Measurements from ENCODE around the gene RTN4IP1.

RTN4IP1 gene

DNA sequence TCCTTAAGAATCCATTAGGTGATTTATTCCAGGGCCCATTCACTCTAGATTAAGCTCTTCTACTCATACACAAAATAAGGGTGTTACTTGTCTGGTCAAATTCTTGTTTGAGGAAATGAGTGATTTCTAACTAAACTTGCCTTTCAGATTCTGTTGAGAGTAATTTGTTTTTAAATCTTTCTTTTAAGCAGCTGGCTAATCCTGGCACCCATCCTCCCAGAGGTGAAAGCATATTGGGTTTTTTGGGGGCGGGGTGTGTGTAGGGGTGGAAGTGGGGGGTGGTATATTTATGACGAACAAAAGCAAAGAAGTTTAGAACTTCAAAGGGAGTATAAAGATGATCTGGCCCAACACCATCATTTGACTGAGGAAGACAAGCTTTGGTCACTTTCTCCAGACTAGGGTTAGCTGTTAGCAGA, 94.7 kb downstream of the RTN4IP1 start:
- Histone ChIP-seq H3K4me1 (ENCODE audit: control insufficient read depth, insufficient read depth, low read length) (no peaks in the 10 kb centered on the region), H3K27ac (ENCODE audit: low read depth, low read length) (no peak overlapping the region), H3K9ac (ENCODE audit: low read length) (no peak overlapping the region), H3K27me3 (ENCODE audit: control insufficient read depth, insufficient read depth, low read length) (no peaks in the 10 kb centered on the region), H3K36me3 (ENCODE audit: control insufficient read depth, insufficient read depth, low read length) (peaks cover 7% of the 10 kb centered on the region), H3K4me3 (ENCODE audit: low read length) (no peak overlapping the region)

DNA sequence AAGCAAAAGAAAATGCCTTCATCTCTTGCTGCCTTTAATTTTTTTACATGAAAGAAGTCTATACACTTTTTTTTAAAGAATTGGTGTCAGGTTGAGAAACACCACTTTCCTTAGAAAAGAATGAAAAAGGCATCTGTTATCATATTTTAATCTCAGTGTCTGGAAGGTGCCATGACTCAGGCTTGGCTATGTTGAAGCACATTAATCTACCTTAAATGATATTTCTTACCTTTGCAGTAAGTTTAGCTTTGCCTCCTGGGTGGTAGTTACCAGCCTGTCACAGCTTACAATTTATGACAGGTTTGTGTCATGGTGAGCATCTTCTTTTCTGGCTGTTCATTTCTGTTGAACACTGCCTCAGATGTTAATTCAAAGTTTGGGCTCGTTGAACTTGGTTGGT, 95.3 kb downstream of the RTN4IP1 start:
- Histone ChIP-seq H3K27ac (ENCODE audit: low read depth, low read length) (no peak overlapping the region), H3K27me3 (ENCODE audit: control insufficient read depth, insufficient read depth, low read length) (no peaks in the 10 kb centered on the region), H3K4me3 (ENCODE audit: low read length) (no peak overlapping the region), H3K4me1 (ENCODE audit: control insufficient read depth, insufficient read depth, low read length) (no peaks in the 10 kb centered on the region), H3K36me3 (ENCODE audit: control insufficient read depth, insufficient read depth, low read length) (peaks cover 7% of the 10 kb centered on the region), H3K9ac (ENCODE audit: low read length) (no peak overlapping the region)

DNA sequence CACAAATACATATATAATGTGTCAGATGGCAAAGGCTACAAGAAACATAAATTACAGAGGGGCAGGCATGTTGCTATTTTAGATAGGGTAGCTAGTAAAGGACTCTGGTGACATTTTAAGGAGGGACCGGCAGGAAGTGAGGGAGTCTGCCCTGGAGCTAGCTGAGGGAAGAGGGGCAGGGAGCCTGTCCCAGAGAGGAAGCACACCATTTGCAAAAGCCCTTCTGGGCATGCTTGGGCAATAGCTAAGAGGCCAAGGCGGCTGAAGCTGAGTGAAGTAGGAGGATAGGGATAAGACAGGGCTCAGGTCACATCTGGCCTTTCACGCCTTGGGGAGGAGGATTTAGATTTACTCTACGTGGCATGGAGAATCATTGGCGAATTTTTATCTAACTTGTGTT, 96.2 kb downstream of the RTN4IP1 start:
- Histone ChIP-seq H3K9ac (ENCODE audit: low read length) (no peak overlapping the region), H3K4me3 (ENCODE audit: low read length) (no peak overlapping the region), H3K27me3 (ENCODE audit: control insufficient read depth, insufficient read depth, low read length) (no peaks in the 10 kb centered on the region), H3K4me1 (ENCODE audit: control insufficient read depth, insufficient read depth, low read length) (no peaks in the 10 kb centered on the region), H3K27ac (ENCODE audit: low read depth, low read length) (no peak overlapping the region), H3K36me3 (ENCODE audit: control insufficient read depth, insufficient read depth, low read length) (peaks cover 7% of the 10 kb centered on the region)

DNA sequence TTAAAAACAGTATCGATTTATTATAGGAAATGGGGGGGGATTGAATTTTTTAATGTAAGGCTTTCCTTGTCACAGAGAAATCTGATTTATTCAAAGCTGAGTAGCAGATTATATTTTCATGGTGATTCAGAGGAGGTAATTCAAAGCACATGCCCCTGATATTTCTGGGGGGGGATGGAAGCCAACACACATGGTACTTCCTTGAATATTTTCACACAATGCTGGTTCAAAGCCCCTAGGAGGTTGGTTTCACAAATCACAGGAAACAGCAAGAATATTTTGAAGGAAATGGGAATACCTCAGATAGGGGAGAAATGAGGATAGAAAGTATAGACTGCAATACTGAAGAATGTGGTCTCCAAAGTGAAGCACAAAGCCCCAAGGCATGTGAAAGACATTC, 98.8 kb downstream of the RTN4IP1 start:
- no peak overlapping the region for H3K4me3 ChIP-seq (ENCODE audit: low read length)
- H3K27me3 ChIP-seq (ENCODE audit: control insufficient read depth, insufficient read depth, low read length): no peaks in the 10 kb centered on the region
- H3K9ac ChIP-seq (ENCODE audit: low read length): no peak overlapping the region
- H3K4me1 ChIP-seq (ENCODE audit: control insufficient read depth, insufficient read depth, low read length): no peaks in the 10 kb centered on the region
- H3K27ac ChIP-seq (ENCODE audit: low read depth, low read length): no peak overlapping the region
- H3K36me3 ChIP-seq (ENCODE audit: control insufficient read depth, insufficient read depth, low read length): peaks cover 7% of the 10 kb centered on the region

DNA sequence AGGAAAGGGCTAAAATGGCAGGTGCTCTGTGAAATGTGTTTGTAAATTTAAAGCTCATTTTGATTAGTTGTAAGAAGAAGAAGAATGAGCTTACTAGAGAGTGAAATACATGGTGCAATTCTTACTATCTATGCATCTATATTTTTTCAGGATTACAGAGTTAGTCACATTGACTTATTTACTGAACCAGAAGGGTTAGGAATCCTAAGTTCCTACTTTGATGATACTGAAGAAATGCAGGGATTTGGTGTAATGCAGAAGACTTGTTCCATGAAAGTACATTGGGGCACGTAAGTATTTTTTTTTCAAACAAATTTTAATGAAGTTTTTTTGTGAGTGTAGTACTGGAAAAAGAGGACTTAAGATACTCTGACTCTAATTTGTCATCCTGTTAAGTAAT, 99.3 kb downstream of the RTN4IP1 start:
- Histone ChIP-seq H3K4me1 (ENCODE audit: control insufficient read depth, insufficient read depth, low read length) (no peaks in the 10 kb centered on the region), H3K27ac (ENCODE audit: low read depth, low read length) (no peak overlapping the region), H3K9ac (ENCODE audit: low read length) (no peak overlapping the region), H3K36me3 (ENCODE audit: control insufficient read depth, insufficient read depth, low read length) (peaks cover 7% of the 10 kb centered on the region), H3K27me3 (ENCODE audit: control insufficient read depth, insufficient read depth, low read length) (no peaks in the 10 kb centered on the region), H3K4me3 (ENCODE audit: low read length) (no peak overlapping the region)

DNA sequence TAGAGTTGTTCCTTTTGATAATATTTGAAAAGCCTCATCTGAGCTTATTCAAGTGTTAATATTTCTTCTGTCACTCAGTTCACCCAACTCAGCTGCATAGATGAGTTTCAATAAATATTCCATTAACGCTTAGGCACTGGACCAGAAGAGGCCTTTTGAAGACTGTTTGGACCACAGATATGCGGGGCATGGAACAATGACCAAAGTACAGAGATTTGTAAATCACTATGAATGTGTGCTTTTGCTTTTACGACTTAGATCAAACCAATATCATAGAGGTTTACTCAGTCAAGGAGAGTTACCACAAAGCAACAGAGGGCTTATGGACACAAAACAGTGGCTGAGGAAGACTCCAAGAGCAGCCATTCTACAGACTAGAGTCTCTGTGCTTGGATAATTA, 99.9 kb downstream of the RTN4IP1 start:
- Histone ChIP-seq H3K4me1 (ENCODE audit: control insufficient read depth, insufficient read depth, low read length) (no peaks in the 10 kb centered on the region), H3K9ac (ENCODE audit: low read length) (no peak overlapping the region), H3K36me3 (ENCODE audit: control insufficient read depth, insufficient read depth, low read length) (peaks cover 7% of the 10 kb centered on the region), H3K27me3 (ENCODE audit: control insufficient read depth, insufficient read depth, low read length) (no peaks in the 10 kb centered on the region), H3K4me3 (ENCODE audit: low read length) (no peak overlapping the region), H3K27ac (ENCODE audit: low read depth, low read length) (no peak overlapping the region)

DNA sequence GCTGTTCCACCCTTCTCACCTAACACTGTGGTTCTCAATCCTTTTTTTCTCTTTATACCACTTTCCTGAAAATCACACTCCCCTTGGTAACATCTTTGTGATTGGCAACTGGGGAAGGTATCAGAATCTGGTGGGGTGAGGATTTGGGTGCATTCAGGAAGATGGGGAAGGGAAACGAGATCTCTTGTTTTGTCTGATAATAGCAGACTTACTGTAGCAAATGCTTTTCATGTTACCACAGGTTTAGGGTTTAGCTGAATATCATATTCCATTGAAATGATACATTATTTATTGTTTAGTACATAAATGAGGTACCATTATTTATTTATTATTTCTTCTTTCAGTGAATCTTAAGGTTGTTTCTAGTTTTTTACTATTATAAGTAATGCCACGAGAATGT, 100.8 kb downstream of the RTN4IP1 start:
- Histone ChIP-seq H3K27ac (ENCODE audit: low read depth, low read length) (no peak overlapping the region), H3K36me3 (ENCODE audit: control insufficient read depth, insufficient read depth, low read length) (peaks cover 4% of the 10 kb centered on the region), H3K9ac (ENCODE audit: low read length) (no peak overlapping the region), H3K4me3 (ENCODE audit: low read length) (no peak overlapping the region), H3K4me1 (ENCODE audit: control insufficient read depth, insufficient read depth, low read length) (no peaks in the 10 kb centered on the region), H3K27me3 (ENCODE audit: control insufficient read depth, insufficient read depth, low read length) (no peaks in the 10 kb centered on the region)

DNA sequence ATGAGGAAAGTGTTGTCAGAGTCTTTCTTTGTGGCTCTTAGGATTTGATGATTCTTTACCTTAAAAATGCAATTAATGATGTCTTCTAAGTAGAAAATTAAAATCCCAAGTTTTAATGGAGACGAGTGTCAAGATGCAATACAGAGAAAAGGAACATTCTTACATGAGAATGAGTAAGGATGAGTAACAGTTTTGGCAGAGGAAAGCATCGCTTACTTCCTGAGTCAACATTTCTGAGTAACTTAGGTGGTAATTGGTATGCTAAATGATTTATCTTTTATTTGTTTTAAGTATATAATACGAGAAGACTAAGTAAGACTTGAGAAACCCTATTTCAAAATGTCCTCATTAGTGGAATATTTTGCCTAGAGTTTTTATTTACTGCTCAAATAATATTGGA, 101.3 kb downstream of the RTN4IP1 start:
- H3K27ac ChIP-seq (ENCODE audit: low read depth, low read length): no peak overlapping the region
- H3K36me3 ChIP-seq (ENCODE audit: control insufficient read depth, insufficient read depth, low read length): no peaks in the 10 kb centered on the region
- no peaks in the 10 kb centered on the region for H3K4me1 ChIP-seq (ENCODE audit: control insufficient read depth, insufficient read depth, low read length)
- H3K27me3 ChIP-seq (ENCODE audit: control insufficient read depth, insufficient read depth, low read length): no peaks in the 10 kb centered on the region
- H3K9ac ChIP-seq (ENCODE audit: low read length): no peak overlapping the region
- H3K4me3 ChIP-seq (ENCODE audit: low read length): no peak overlapping the region

DNA sequence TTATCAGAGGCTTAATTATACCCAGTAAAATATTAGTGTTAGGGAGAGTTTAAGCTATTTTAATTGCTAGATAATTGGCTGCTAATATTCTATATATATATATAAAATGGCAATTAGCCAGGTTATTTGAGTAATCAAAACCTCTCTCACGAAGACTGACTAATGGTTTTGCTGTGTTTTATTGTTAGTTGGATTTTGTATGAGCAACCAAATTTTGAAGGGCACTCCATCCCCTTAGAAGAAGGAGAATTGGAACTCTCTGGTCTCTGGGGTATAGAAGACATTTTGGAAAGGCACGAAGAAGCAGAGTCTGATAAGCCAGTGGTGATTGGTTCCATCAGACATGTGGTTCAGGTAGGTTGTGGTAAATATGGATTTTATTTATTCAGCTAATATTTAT, 102.2 kb downstream of the RTN4IP1 start:
- no peak overlapping the region for H3K4me3 ChIP-seq (ENCODE audit: low read length)
- H3K27me3 ChIP-seq (ENCODE audit: control insufficient read depth, insufficient read depth, low read length): no peaks in the 10 kb centered on the region
- no peaks in the 10 kb centered on the region for H3K4me1 ChIP-seq (ENCODE audit: control insufficient read depth, insufficient read depth, low read length)
- H3K36me3 ChIP-seq (ENCODE audit: control insufficient read depth, insufficient read depth, low read length): no peaks in the 10 kb centered on the region
- H3K27ac ChIP-seq (ENCODE audit: low read depth, low read length): no peak overlapping the region
- no peak overlapping the region for H3K9ac ChIP-seq (ENCODE audit: low read length)

DNA sequence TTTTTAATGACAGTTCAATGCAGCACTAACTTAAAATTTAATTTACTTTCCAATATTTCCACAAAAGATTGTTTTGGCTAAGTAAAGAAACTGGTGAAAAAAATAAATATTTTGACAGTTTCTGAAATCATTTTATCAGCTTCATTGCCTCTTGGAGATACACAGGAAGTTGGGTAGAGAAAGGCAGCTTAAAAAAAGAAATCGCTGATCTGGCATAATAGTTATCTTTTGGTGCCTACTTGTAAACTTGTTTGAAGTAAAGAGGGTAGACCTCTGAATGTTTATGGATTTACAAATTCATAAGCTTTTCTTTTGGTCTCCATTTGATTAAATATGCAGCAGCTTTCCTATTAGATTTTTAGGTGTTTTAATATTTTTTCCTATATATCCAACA, 103.4 kb downstream of the RTN4IP1 start:
- Histone ChIP-seq H3K4me1 (ENCODE audit: control insufficient read depth, insufficient read depth, low read length) (no peaks in the 10 kb centered on the region), H3K27me3 (ENCODE audit: control insufficient read depth, insufficient read depth, low read length) (no peaks in the 10 kb centered on the region), H3K27ac (ENCODE audit: low read depth, low read length) (no peak overlapping the region), H3K9ac (ENCODE audit: low read length) (no peak overlapping the region), H3K4me3 (ENCODE audit: low read length) (no peak overlapping the region), H3K36me3 (ENCODE audit: control insufficient read depth, insufficient read depth, low read length) (no peaks in the 10 kb centered on the region)

DNA sequence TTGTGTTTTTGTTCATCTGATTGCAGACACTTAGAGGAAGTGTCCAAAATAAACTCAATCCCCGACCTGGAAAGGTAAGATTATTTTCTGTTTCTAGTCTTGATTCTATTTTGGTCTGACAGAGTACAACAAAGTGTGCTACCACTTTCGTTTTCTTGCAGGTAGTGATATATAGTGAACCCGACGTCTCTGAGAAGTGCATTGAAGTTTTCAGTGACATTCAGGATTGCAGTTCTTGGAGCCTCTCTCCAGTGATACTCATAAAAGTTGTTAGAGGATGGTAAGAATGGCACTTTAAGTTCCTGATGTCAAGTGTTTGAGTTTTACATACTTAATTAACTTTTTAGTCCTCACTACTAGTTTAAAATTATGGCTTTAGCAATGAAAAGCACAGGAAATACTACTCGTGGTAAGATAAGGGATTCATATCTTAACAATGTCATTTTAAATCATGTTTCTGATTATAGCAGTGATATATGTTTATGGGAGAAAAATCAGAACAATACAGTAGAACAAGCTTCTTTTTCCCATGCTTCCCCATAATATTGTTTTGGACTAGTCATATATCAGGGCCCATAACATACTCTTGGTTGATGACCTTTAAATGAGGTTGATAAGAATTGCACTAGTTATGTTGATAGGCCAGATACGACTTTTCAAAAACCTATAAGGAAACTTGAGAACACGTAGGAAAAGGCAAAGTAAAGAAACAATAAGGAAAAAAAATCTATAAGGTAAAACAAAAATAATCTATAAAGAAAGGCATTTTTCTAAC, 104.0 kb downstream of the RTN4IP1 start:
- Histone ChIP-seq H3K4me3 (ENCODE audit: low read length) (peak overlapping the region; percentile 49), H3K27ac (ENCODE audit: low read depth, low read length) (no peak overlapping the region), H3K27me3 (ENCODE audit: control insufficient read depth, insufficient read depth, low read length) (no peaks in the 10 kb centered on the region), H3K36me3 (ENCODE audit: control insufficient read depth, insufficient read depth, low read length) (no peaks in the 10 kb centered on the region), H3K9ac (ENCODE audit: low read length) (no peak overlapping the region), H3K4me1 (ENCODE audit: control insufficient read depth, insufficient read depth, low read length) (no peaks in the 10 kb centered on the region)

DNA sequence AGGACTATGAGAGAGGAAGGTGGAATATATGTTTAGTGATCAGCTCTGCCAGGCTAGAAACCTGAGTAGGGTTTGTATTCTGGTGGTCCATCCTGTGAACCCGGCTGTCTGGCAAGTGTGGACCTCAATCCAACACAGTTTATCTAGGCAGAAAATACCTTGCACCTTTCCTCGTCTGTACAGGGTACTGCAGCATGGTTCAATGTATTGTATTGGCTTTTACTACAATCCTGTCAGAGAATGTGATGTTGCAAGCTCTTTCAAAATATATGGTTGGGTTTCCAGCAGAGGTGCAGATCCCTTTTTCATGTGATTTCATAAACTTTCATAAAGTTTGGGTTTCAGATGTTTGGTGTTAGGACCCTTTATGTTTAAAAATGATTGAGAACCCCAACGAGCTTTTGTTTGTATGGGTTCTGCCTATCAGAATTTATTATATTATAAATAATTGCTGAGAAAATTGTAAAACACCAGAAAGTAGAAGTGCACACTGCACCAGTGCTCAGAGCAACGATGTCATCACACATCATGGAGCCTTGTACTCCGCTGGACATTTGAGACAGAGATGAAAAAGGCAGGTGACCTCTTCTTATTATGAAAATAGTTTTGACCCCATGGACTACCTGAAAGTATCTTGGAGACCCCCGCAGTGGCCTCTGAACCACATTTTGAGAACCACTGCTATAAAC, 106.6 kb downstream of the RTN4IP1 start:
- Histone ChIP-seq H3K4me3 (ENCODE audit: low read length) (peak overlapping the region; percentile 13), H3K4me1 (ENCODE audit: control insufficient read depth, insufficient read depth, low read length) (no peaks in the 10 kb centered on the region), H3K36me3 (ENCODE audit: control insufficient read depth, insufficient read depth, low read length) (no peaks in the 10 kb centered on the region), H3K27ac (ENCODE audit: low read depth, low read length) (no peak overlapping the region), H3K27me3 (ENCODE audit: control insufficient read depth, insufficient read depth, low read length) (no peaks in the 10 kb centered on the region), H3K9ac (ENCODE audit: low read length) (no peak overlapping the region)
